ENCODE measurements around the gene GLYATL3. TPM values are rescaled to one million over a fixed set of nuclear protein-coding genes. Genes with fewer than 3 reads are reported as not detected.

Gene GLYATL3
- total RNA-seq, 2 experiments from 2014 or later: not detected

- Histone ChIP-seq H4K20me1 (ENCODE audit: insufficient read depth, low read length) (no peaks in the 10 kb centered on the region), H3K9me3 (ENCODE audit: low read length) (no peaks in the 10 kb centered on the region), H3K27ac (ENCODE audit: low read depth, low read length, poor library complexity, severe bottlenecking) (no peak overlapping the region), H3K4me2 (ENCODE audit: low read length) (no peak overlapping the region), H3K4me3 (ENCODE audit: low read depth, low read length, poor library complexity, severe bottlenecking) (no peak overlapping the region), H3K79me2 (ENCODE audit: insufficient read depth, low read depth, low read length) (no peaks in the 10 kb centered on the region), H3K36me3 (ENCODE audit: insufficient read depth, low read length) (no peaks in the 10 kb centered on the region), H3K4me1 (ENCODE audit: insufficient read depth, low read length, poor library complexity, severe bottlenecking) (no peaks in the 10 kb centered on the region), H3K9me2 (ENCODE audit: insufficient read depth, low read length) (no peaks in the 10 kb centered on the region), H2AFZ (ENCODE audit: low read length) (no peak overlapping the region)
- no peak for DNase-seq (ENCODE audit: low spot score)
- intact Hi-C loops (cut with micrococcal nuclease; ENCODE audit: unreplicated experiment): no loop called here
- TF ChIP-seq EZH2phosphoT487 (IDR thresholded peaks at IDR 0.05; ENCODE audit: borderline replicate concordance, low read depth, low read length) (no peak), CTCF (conservative IDR thresholded peaks at IDR 0.05; ENCODE audit: low read length) (no peak)
- ChIA-PET CTCF (ENCODE audit: unreplicated experiment) (no interaction called here), POLR2A (no interaction called here)
- no TSS peak for BruUV-seq (replicated peaks)
Measured at GRCh38 chr6:49556429-49556837, 56.7 kb downstream of the GLYATL3 start.

- CTCF ChIA-PET (ENCODE audit: unreplicated experiment): no interaction called here
Measured at GRCh38 chr6:49557177-49557576, 57.5 kb downstream of the GLYATL3 start.

GRCh38 chr6:49558238-49558637 is 58.5 kb downstream of the GLYATL3 start:
- ChIA-PET POLR2A (no interaction called here), CTCF (ENCODE audit: unreplicated experiment) (no interaction called here)
- H3K9me2 ChIP-seq (ENCODE audit: insufficient read depth, low read length): no peaks in the 10 kb centered on the region
- no peaks in the 10 kb centered on the region for H3K4me1 ChIP-seq (ENCODE audit: insufficient read depth, low read length, poor library complexity, severe bottlenecking)
- TF ChIP-seq EZH2phosphoT487 (IDR thresholded peaks at IDR 0.05; ENCODE audit: borderline replicate concordance, low read depth, low read length) (no peak), CTCF (conservative IDR thresholded peaks at IDR 0.05; ENCODE audit: low read length) (no peak)
- no peak overlapping the region for H3K27ac ChIP-seq (ENCODE audit: low read depth, low read length, poor library complexity, severe bottlenecking)
- no peaks in the 10 kb centered on the region for H3K79me2 ChIP-seq (ENCODE audit: insufficient read depth, low read depth, low read length)
- no peak overlapping the region for H2AFZ ChIP-seq (ENCODE audit: low read length)
- intact Hi-C loops (cut with micrococcal nuclease; ENCODE audit: unreplicated experiment): no loop called here
- DNase-seq (ENCODE audit: low spot score): no peak
- BruUV-seq (replicated peaks): no TSS peak
- H4K20me1 ChIP-seq (ENCODE audit: insufficient read depth, low read length): no peaks in the 10 kb centered on the region
- H3K9me3 ChIP-seq (ENCODE audit: low read length): no peaks in the 10 kb centered on the region
- H3K4me2 ChIP-seq (ENCODE audit: low read length): no peak overlapping the region
- H3K4me3 ChIP-seq (ENCODE audit: low read depth, low read length, poor library complexity, severe bottlenecking): no peak overlapping the region
- H3K36me3 ChIP-seq (ENCODE audit: insufficient read depth, low read length): no peaks in the 10 kb centered on the region

More at GRCh38 chr6:49557177-49557576, 57.5 kb downstream of the GLYATL3 start:
- H4K20me1 ChIP-seq (ENCODE audit: insufficient read depth, low read length): no peaks in the 10 kb centered on the region
- H2AFZ ChIP-seq (ENCODE audit: low read length): no peak overlapping the region
- no peak for DNase-seq (ENCODE audit: low spot score)
- BruUV-seq (replicated peaks): no TSS peak
- intact Hi-C loops (cut with micrococcal nuclease; ENCODE audit: unreplicated experiment): no loop called here
- no peaks in the 10 kb centered on the region for H3K4me1 ChIP-seq (ENCODE audit: insufficient read depth, low read length, poor library complexity, severe bottlenecking)
- H3K4me2 ChIP-seq (ENCODE audit: low read length): no peak overlapping the region
- H3K36me3 ChIP-seq (ENCODE audit: insufficient read depth, low read length): no peaks in the 10 kb centered on the region
- no peaks in the 10 kb centered on the region for H3K9me3 ChIP-seq (ENCODE audit: low read length)
- no peak overlapping the region for H3K4me3 ChIP-seq (ENCODE audit: low read depth, low read length, poor library complexity, severe bottlenecking)
- H3K79me2 ChIP-seq (ENCODE audit: insufficient read depth, low read depth, low read length): no peaks in the 10 kb centered on the region
- TF ChIP-seq EZH2phosphoT487 (IDR thresholded peaks at IDR 0.05; ENCODE audit: borderline replicate concordance, low read depth, low read length) (no peak), CTCF (conservative IDR thresholded peaks at IDR 0.05; ENCODE audit: low read length) (no peak)
- H3K27ac ChIP-seq (ENCODE audit: low read depth, low read length, poor library complexity, severe bottlenecking): no peak overlapping the region
- POLR2A ChIA-PET: no interaction called here
- H3K9me2 ChIP-seq (ENCODE audit: insufficient read depth, low read length): no peaks in the 10 kb centered on the region

Measured in OCI-LY7 (cell line).